A375 (cell line): ENCODE results near the gene RBM33. TPM values are rescaled to one million over a fixed set of nuclear protein-coding genes. Genes with fewer than 3 reads are reported as not detected.

Experiments
- total RNA-seq: library from RNA; depleted of rRNA; stranded (reverse); fragments of >200 nt; shearing (Covaris generic); gene quantifications from 2 replicates; pipeline ENCODE4 v1.2.3, GENCODE V29; 2014; rRNA removed

RBM33 gene, protein sequence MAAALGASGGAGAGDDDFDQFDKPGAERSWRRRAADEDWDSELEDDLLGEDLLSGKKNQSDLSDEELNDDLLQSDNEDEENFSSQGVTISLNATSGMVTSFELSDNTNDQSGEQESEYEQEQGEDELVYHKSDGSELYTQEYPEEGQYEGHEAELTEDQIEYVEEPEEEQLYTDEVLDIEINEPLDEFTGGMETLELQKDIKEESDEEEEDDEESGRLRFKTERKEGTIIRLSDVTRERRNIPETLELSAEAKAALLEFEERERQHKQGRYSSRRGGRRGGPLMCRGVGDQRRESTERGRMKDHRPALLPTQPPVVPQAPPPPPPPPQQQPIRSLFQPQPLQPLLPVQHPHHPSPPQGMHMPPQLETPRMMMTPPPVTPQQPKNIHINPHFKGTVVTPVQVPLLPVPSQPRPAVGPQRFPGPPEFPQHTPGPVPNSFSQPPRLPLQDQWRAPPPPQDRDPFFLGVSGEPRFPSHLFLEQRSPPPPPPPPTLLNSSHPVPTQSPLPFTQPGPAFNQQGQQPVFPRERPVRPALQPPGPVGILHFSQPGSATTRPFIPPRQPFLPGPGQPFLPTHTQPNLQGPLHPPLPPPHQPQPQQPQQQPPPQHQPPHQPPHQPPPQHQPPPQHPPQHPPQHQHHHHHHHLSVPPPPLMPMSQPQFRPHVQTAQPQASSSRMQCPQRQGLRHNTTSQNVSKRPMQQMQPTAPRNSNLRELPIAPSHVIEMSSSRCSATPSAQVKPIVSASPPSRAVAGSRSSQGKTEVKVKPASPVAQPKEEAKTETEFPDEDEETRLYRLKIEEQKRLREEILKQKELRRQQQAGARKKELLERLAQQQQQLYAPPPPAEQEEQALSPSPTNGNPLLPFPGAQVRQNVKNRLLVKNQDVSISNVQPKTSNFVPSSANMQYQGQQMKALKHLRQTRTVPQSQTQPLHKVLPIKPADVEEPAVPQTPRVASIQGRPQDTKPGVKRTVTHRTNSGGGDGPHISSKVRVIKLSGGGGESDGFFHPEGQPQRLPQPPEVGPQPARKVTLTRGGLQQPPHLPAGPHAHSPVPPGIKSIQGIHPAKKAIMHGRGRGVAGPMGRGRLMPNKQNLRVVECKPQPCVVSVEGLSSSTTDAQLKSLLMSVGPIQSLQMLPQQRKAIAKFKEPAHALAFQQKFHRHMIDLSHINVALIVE
- 34.2 and 43.9 TPM in 2 replicates for total RNA-seq

DNA sequence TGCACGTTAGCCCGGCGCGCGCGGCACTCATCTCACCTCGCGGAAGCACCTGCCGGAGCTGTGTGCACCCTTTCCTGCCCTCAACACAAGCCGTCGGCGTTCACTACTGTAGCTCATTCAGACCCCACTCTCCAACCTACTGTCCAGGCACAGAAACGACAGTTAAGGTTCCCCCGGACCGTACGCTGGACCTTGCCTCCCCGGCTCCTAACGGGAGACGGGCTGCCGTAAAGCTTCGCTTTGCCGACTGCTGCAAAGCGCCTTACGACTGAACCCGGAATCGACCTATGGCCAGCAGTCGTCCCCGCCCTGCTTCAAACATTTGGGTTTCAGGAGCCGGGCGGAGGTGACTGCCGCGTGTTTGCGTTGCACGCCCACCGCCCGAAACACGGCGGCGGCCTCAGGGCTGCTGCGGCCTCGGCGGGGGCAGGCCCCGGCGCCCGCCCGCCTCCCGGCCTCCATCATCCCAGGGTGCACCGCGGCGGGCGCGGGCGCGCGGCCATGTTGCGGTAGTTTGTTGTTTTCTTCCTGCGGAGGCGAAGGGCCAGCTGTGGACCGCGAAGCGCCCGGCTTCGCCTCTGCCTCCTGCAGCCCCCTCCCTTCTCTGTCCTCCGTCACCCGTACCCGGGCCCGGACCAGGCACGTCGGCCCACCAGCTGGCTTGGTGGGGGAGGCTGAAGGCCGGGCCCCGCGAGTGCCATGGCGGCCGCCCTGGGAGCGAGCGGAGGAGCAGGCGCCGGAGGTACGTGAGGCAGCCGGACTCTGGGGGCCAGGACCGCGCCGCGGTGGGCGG is at the start of gene RBM33:
Gene RBM33 (plus strand): TSS at position 484 of the 793 bp plus-strand sequence. CDS start 216 bp downstream, at position 700.

DNA sequence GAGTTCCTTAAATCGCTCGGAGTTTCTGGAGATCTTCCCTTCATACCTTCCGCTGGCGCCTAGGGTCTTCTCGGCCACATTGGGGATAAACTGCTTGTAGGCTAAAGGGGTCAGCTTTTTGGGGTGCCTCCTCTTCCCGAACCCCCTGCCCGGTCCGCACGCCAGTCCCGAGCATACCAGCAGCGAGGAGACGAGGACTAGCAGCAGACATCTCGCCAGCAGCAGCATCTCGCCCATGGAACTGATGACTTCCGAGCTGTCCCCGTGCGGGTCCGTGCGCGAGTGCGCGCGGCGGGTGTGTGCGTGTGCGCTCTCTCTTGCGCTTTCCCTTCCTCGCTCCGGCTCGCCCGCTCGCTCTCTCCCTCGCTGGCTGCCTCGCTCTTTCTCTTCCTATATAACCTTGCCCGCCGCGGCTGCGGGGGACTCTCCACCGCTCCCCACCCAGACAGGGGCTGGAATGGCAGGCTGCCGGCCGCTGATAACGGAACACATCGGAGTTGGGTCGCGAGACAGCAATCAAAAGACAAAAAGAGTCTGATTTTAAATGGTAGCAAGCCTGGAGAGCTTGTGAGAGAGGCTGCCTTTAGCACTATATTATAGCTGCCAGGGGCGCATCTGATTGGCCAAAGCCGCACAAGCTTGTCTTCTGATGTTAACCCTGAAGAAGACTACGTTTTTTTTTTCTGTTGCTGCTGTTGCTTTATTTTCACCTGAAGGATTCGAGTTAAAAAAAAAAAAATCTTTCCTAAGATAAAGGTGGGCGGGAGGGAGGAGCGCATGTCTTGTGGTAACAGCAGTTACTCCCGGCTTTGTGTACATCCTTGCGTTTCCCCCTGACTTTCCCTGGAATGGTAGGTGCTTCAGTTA is 167.7 kb downstream of the RBM33 start, which contains the start of gene SHH:
Gene SHH (minus strand): TSS at position 569 of the 867 bp plus-strand sequence. CDS start 341 bp downstream, at position 228.

Other genes starting within 250 kb of the RBM33 start
- gene EN2, start 186.5 kb upstream of the RBM33 start, total RNA-seq = 3.6 and 5.5 TPM in 2 replicates
- not detected in 2 replicates for gene CNPY1, start 98.1 kb upstream of the RBM33 start, total RNA-seq
- 0.03 TPM in 1 of 2 replicates, not detected in the other for gene SHH, start 167.8 kb downstream of the RBM33 start, total RNA-seq